ENCODE measurements around the gene MFSD6.

DNA sequence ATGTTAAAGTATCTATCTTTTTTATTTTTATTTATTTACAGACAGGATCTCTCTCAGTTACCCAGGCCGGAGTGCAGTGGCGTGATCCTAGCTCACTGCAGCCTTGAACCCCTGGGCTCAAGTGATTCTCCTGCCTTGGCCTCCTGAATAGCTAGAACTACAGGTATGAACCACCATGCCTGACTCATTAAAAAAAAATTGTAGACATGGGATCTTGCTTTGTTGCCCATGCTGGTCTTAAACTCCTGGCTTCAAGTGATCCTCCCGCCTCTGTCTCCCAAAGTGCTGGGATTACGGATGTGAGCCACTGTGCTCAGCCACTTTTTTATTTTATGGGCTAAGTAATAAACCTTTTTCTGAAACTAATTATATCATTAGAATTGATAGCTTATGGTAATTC, 7.1 kb downstream of the MFSD6 start:
- TF ChIP-seq EP300 (IDR thresholded peaks at IDR 0.05; ENCODE audit: borderline replicate concordance in 1 of 2, low read depth in 2 of 2, low read length in 2 of 2) (no peak), TAF1 (IDR thresholded peaks at IDR 0.05; ENCODE audit: low read depth, low read length) (no peak), POLR2A (IDR thresholded peaks at IDR 0.05; ENCODE audit: control extremely low read depth in 1 of 2, low read depth in 2 of 2, low read length in 2 of 2) (no peak), RXRA (IDR thresholded peaks at IDR 0.05; ENCODE audit: insufficient read depth, low read depth, low read length) (no peak), EZH2 (IDR thresholded peaks at IDR 0.05; ENCODE audit: low read depth, low read length, severe bottlenecking) (no peak), KDM1A (IDR thresholded peaks at IDR 0.05; ENCODE audit: borderline replicate concordance, low read length) (no peak)
- TF ChIP-seq, protein P1, sequence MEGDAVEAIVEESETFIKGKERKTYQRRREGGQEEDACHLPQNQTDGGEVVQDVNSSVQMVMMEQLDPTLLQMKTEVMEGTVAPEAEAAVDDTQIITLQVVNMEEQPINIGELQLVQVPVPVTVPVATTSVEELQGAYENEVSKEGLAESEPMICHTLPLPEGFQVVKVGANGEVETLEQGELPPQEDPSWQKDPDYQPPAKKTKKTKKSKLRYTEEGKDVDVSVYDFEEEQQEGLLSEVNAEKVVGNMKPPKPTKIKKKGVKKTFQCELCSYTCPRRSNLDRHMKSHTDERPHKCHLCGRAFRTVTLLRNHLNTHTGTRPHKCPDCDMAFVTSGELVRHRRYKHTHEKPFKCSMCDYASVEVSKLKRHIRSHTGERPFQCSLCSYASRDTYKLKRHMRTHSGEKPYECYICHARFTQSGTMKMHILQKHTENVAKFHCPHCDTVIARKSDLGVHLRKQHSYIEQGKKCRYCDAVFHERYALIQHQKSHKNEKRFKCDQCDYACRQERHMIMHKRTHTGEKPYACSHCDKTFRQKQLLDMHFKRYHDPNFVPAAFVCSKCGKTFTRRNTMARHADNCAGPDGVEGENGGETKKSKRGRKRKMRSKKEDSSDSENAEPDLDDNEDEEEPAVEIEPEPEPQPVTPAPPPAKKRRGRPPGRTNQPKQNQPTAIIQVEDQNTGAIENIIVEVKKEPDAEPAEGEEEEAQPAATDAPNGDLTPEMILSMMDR (IDR thresholded peaks at IDR 0.05; ENCODE audit: control extremely low read depth in 1 of 3, insufficient read depth in 1 of 3, low read depth in 1 of 3, low read length in 3 of 3) = no peak
- TF ChIP-seq, protein P2, sequence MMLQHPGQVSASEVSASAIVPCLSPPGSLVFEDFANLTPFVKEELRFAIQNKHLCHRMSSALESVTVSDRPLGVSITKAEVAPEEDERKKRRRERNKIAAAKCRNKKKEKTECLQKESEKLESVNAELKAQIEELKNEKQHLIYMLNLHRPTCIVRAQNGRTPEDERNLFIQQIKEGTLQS (IDR thresholded peaks at IDR 0.05; ENCODE audit: insufficient read depth, low read depth, low read length) = no peak
